Chondrocyte (in vitro differentiated cells): ENCODE data around the gene ACTR6. TPM values are rescaled to one million over a fixed set of nuclear protein-coding genes. Genes with fewer than 3 reads are reported as not detected.
"Not testable (repeated sequence)": the region's sequence is repeated elsewhere in the genome, so short reads cannot be mapped to it uniquely, and the experiment has no call there.

Experiments used
- DNase-seq: peaks from one replicate; pipeline ENCODE4 v3.0.0; 2021; ENCODE audit warnings: mixed read lengths, low spot score
- H3K27ac Mint-ChIP-seq: one replicate; pipeline ENCODE4 v1.8.0; 2021; ENCODE audit warnings: mild to moderate bottlenecking, moderate library complexity, mixed read lengths; ENCODE audit not compliant: unreplicated experiment
- H3K27me3 Mint-ChIP-seq: 2 replicates; pipeline ENCODE4 v1.8.0; 2021; ENCODE audit warnings: low read depth, mixed read lengths
- H3K36me3 Mint-ChIP-seq: 2 replicates; pipeline ENCODE4 v1.8.0; 2021; ENCODE audit warnings: low read depth, mixed read lengths
- H3K4me1 Mint-ChIP-seq: 2 replicates; pipeline ENCODE4 v1.8.0; 2021; ENCODE audit warnings: low read depth, mild to moderate bottlenecking, mixed read lengths
- H3K4me3 Mint-ChIP-seq: one replicate; pipeline ENCODE4 v1.8.0; 2021; ENCODE audit warnings: mild to moderate bottlenecking, moderate library complexity, mixed read lengths; ENCODE audit not compliant: unreplicated experiment
- H3K9me3 Mint-ChIP-seq: 2 replicates; pipeline ENCODE4 v1.8.0; 2021; ENCODE audit warnings: low read depth, mixed read lengths
- total RNA-seq: library from RNA; stranded (reverse); gene quantifications from 3 replicates; pipeline ENCODE4 v1.2.1, GENCODE V29; 2021
- TF ChIP-seq, protein P1 (sequence below): fragments of 200-600 bp; sonication (generic); IDR thresholded peaks from 2 replicates; pipeline ENCODE4 v1.5.0; 2021; ENCODE audit warnings: antibody characterized with exemption, mild to moderate bottlenecking, moderate library complexity

ACTR6 gene
- total RNA-seq, 1 donor from 2014 or later: 20.7 TPM

GRCh38 chr12:100185361-100185894 is 15.2 kb upstream of the ACTR6 start:
- H3K4me1 Mint-ChIP-seq: no peaks in the 10 kb centered on the region
- H3K27ac Mint-ChIP-seq: no peak overlapping the region
- H3K9me3 Mint-ChIP-seq: no peaks in the 10 kb centered on the region
- H3K27me3 Mint-ChIP-seq: peaks cover 2% of the 10 kb centered on the region
- no peak for DNase-seq
- TF ChIP-seq, protein P1, sequence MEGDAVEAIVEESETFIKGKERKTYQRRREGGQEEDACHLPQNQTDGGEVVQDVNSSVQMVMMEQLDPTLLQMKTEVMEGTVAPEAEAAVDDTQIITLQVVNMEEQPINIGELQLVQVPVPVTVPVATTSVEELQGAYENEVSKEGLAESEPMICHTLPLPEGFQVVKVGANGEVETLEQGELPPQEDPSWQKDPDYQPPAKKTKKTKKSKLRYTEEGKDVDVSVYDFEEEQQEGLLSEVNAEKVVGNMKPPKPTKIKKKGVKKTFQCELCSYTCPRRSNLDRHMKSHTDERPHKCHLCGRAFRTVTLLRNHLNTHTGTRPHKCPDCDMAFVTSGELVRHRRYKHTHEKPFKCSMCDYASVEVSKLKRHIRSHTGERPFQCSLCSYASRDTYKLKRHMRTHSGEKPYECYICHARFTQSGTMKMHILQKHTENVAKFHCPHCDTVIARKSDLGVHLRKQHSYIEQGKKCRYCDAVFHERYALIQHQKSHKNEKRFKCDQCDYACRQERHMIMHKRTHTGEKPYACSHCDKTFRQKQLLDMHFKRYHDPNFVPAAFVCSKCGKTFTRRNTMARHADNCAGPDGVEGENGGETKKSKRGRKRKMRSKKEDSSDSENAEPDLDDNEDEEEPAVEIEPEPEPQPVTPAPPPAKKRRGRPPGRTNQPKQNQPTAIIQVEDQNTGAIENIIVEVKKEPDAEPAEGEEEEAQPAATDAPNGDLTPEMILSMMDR: no peak
- H3K4me3 Mint-ChIP-seq: no peak overlapping the region
- no peaks in the 10 kb centered on the region for H3K36me3 Mint-ChIP-seq

GRCh38 chr12:100186071-100186470 is 14.5 kb upstream of the ACTR6 start:
- H3K36me3 Mint-ChIP-seq: no peaks in the 10 kb centered on the region
- no peaks in the 10 kb centered on the region for H3K4me1 Mint-ChIP-seq
- TF ChIP-seq, protein P1: no peak
- DNase-seq: no peak
- no peak overlapping the region for H3K4me3 Mint-ChIP-seq
- H3K9me3 Mint-ChIP-seq: no peaks in the 10 kb centered on the region
- peaks cover 2% of the 10 kb centered on the region for H3K27me3 Mint-ChIP-seq
- H3K27ac Mint-ChIP-seq: no peak overlapping the region

DNA sequence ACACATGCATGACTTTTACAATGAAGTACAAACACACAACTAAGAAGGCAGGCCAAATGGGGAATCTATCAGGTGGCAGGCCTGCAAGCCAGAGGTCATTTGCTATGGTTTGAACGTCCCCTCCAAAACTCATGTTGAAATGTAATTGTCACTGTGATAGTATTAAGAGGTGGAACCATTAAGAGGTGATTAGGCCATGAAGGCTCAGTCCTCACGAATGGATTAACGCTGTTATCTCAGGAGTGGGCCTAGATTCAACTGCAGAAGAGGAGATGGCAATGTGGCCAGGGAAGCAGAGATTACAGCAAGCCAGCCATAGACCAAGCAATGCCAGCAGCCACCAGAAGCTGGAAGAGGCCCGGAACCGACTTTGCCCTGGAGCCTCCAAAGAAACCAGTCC is 13.5 kb upstream of the ACTR6 start:
- H3K36me3 Mint-ChIP-seq: no peaks in the 10 kb centered on the region
- H3K27me3 Mint-ChIP-seq: peaks cover 2% of the 10 kb centered on the region
- no peak overlapping the region for H3K4me3 Mint-ChIP-seq
- no peak overlapping the region for H3K27ac Mint-ChIP-seq
- TF ChIP-seq, protein P1: no peak
- H3K9me3 Mint-ChIP-seq: no peaks in the 10 kb centered on the region
- no peaks in the 10 kb centered on the region for H3K4me1 Mint-ChIP-seq
- no peak for DNase-seq

GRCh38 chr12:100187857-100188519 is 12.6 kb upstream of the ACTR6 start:
- Mint-ChIP-seq H3K27ac (no peak overlapping the region), H3K36me3 (no peaks in the 10 kb centered on the region), H3K4me3 (no peak overlapping the region), H3K27me3 (peaks cover 2% of the 10 kb centered on the region), H3K4me1 (no peaks in the 10 kb centered on the region), H3K9me3 (no peaks in the 10 kb centered on the region)
- TF ChIP-seq, protein P1: no peak
- no peak for DNase-seq

- not testable (repeated sequence) for H3K36me3 Mint-ChIP-seq, H3K9me3 Mint-ChIP-seq, DNase-seq, H3K27ac Mint-ChIP-seq, H3K4me1 Mint-ChIP-seq, H3K4me3 Mint-ChIP-seq, H3K27me3 Mint-ChIP-seq
Measured at GRCh38 chr12:100188888-100189635, 11.6 kb upstream of the ACTR6 start.
